ENCODE measurements around the gene ERCC4.

GRCh38 chr16:13919683-13920509, at the start of gene ERCC4:
- TF ChIP-seq CTCF (IDR thresholded peaks at IDR 0.05; ENCODE audit: insufficient read depth, low read depth, low read length) (peak; percentile 95), EZH2 (IDR thresholded peaks at IDR 0.05; ENCODE audit: insufficient read depth, low read length) (no peak)
